ENCODE measurements around the gene SCUBE2. TPM values are rescaled to one million over a fixed set of nuclear protein-coding genes. Genes with fewer than 3 reads are reported as not detected.

Gene SCUBE2
- total RNA-seq, 1 donor: 0.54 TPM

DNA sequence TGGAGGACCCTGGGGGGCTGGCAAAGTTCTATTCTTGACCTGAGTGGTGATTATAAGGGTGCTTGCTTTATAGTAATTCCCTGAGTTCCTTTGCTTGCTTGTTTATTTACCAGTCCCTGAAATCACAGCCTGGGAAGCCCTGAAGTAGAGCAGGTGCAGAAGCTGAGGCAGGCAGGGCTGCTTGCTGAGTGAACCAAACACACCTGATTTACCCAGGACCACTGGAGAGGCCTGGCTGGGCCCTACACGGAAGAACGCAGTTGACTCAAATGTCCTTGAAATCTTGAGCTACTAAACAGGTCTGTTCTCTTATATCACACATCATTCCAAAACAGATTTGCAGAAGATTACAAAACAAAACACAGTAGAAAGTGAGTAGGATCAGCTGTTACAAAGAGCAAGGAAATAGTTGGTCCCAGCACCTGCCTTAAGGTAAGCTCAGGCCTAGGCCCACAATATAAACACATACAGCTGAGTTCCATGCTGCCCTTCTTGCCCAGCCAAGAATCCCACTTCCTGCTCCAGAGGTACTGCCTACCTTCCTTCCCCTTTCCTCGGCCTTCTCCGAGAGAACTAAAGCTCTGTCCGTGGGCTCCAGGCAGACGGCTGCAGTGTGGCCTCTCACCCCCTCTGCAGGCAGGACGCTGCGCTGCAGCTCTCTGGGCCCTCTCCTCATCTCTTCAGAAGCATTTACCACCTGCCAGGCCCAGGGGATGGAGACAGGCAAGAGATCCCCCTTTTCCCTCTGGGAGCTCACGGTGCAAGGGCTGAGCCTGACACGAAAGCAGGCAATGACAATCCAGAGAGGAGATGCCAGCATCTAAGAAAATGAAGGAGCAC, 46.1 kb upstream of the SCUBE2 start:
- H3K4me3 ChIP-seq (ENCODE audit: low read depth, low read length): no peak overlapping the region
- peak; percentile 66 for DNase-seq (ENCODE audit: low read depth)
- TF ChIP-seq CTCF (IDR thresholded peaks at IDR 0.05; ENCODE audit: insufficient read depth, low read length): peak; percentile 98

DNA sequence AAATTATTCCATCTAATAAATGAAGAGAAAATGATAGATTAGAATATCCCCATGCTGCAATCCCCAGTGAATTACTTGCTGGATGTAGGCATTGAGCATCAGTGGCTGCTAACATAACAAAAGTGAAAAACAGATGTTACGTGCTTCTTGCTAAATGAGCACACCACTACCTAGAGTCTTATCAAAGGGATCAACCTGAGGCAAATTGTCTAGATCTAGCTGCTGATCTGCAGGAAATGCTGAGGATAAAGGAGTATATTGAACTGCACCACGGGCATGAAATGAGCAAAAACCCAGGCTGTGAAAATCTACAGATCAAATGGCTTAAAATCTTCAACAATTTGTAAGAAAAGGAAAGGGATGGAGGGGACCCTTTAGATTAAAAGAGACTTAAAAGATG, 45.3 kb upstream of the SCUBE2 start:
- TF ChIP-seq CTCF (IDR thresholded peaks at IDR 0.05; ENCODE audit: insufficient read depth, low read length): no peak
- DNase-seq (ENCODE audit: low read depth): no peak
- no peak overlapping the region for H3K4me3 ChIP-seq (ENCODE audit: low read depth, low read length)

DNA sequence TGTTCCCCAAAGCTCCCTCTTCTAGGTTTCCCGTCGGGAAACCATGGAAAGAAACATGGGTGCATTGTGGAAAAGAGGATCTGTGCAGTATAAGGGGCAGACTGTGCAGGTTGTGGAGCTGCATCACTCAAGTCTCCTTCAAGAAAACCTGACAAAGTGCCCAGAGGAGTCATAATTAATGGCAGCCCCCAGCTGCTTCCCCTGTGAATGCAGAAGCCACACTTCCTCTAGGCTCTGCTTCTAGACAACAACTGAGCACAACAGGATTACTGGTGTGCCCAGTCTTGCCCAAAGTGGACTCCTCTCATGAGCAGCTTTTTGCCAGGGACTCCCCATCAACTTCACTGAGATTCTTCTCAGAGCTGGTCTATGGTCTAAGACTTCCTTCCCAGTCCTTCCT, 42.6 kb upstream of the SCUBE2 start:
- TF ChIP-seq CTCF (IDR thresholded peaks at IDR 0.05; ENCODE audit: insufficient read depth, low read length): no peak
- H3K4me3 ChIP-seq (ENCODE audit: low read depth, low read length): no peak overlapping the region
- no peak for DNase-seq (ENCODE audit: low read depth)

- H3K4me3 ChIP-seq (ENCODE audit: low read depth, low read length): no peak overlapping the region
- no peak for TF ChIP-seq CTCF (IDR thresholded peaks at IDR 0.05; ENCODE audit: insufficient read depth, low read length)
- no peak for DNase-seq (ENCODE audit: low read depth)
Measured at GRCh38 chr11:9132203-9132878, 40.9 kb upstream of the SCUBE2 start.

GRCh38 chr11:9130297-9130696, 38.9 kb upstream of the SCUBE2 start:
- H3K4me3 ChIP-seq (ENCODE audit: low read depth, low read length): no peak overlapping the region
- no peak for TF ChIP-seq CTCF (IDR thresholded peaks at IDR 0.05; ENCODE audit: insufficient read depth, low read length)
- DNase-seq (ENCODE audit: low read depth): no peak

DNA sequence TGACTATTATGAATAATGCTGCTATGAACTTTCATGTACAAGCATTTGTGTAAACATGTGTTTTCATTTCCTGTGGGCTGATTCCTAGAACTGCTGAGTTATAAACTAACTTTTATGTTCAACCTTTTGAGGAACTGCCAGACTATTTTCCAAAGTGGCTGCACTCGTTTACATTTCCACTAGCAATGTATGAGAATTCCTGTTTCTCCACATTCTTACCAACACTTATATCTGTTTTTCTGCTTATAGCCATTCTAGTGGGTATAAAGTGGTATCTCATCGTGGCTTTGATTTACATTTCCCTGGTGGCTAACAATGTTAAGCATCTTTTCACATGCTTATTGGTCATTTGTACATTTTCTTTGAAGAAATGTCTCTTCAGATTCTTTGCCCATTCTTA, 35.2 kb upstream of the SCUBE2 start:
- no peak overlapping the region for H3K4me3 ChIP-seq (ENCODE audit: low read depth, low read length)
- TF ChIP-seq CTCF (IDR thresholded peaks at IDR 0.05; ENCODE audit: insufficient read depth, low read length): no peak
- DNase-seq (ENCODE audit: low read depth): no peak
